Nephron (organoid): ENCODE measurements around the gene SYTL1.
"Not testable (repeated sequence)": the region's sequence is repeated elsewhere in the genome, so short reads cannot be mapped to it uniquely, and the experiment has no call there.

ENCODE experiments used
- H3K27ac Mint-ChIP-seq, 3 experiments: 2 replicates each; pipeline ENCODE4 v1.8.0; 2020; ENCODE audit warnings: mixed read lengths in 3 of 3, mild to moderate bottlenecking in 2 of 3, moderate library complexity in 1 of 3
- H3K27me3 Mint-ChIP-seq: 2 replicates; pipeline ENCODE4 v1.8.0; 2021; ENCODE audit warnings: low read depth, mild to moderate bottlenecking, moderate library complexity, mixed read lengths
- H3K36me3 Mint-ChIP-seq: 2 replicates; pipeline ENCODE4 v1.8.0; 2020; ENCODE audit warnings: low read depth, mixed read lengths
- H3K4me1 Mint-ChIP-seq: 2 replicates; pipeline ENCODE4 v1.8.0; 2020; ENCODE audit warnings: mixed read lengths
- H3K4me3 Mint-ChIP-seq, 3 experiments: 2 replicates each; pipeline ENCODE4 v1.8.0; 2020; ENCODE audit warnings: mild to moderate bottlenecking in 3 of 3, mixed read lengths in 3 of 3, moderate library complexity in 2 of 3
- H3K9me3 Mint-ChIP-seq: 2 replicates; pipeline ENCODE4 v1.8.0; 2020; ENCODE audit warnings: mixed read lengths
- CTCF ChIP-seq, 3 experiments: fragments of 200-600 bp; sonication (generic); IDR thresholded peaks; one replicate each; pipeline ENCODE4 v1.5.0; 2021; ENCODE audit warnings: antibody characterized with exemption in 3 of 3; ENCODE audit not compliant: unreplicated experiment in 3 of 3

SYTL1 gene

DNA sequence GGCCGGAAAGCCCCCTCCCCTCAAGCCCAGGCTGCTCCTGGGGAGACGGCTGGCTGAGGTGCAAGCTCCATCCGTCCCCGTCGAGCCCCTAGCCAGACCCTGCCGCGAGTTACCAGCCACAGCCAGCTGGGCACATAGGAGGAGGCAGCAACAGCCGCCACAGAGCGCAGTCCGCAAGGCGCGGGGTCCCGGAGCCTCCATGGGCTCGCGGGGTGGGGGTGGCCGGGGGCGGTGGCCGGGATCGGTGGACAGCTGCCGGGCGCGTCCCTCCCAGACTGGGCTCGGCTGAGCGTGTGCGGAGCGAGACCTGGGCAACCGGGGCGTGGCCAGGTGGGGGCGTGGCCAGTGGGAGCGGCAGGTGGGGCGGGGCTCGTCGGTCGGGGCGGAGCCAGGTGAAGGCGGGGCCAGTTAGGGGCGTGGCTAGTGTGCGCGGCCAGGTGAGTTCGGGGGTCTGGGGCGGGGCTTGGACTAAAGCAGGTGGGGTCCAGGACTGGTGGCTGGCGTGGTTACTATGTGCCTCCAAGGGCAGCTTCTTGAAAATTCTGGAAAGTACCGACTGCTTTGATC, 41.3 kb downstream of the SYTL1 start, which contains the start of gene CD164L2:
CD164L2 (minus strand) TSS at position 295 of the 567 bp plus-strand sequence; CDS start at position 201, 94 bp downstream.
- Mint-ChIP-seq H3K4me1 (peaks cover 16% of the 10 kb centered on the region), H3K27ac (peak within 1 kb of the TSS in 2 of 3 experiments; percentile 27 to 33), H3K9me3 (no peaks in the 10 kb centered on the region), H3K36me3 (no peaks in the 10 kb centered on the region), H3K4me3 (peak within 1 kb of the TSS in 1 of 3 experiments; percentile 7), H3K27me3 (peaks cover 35% of the 10 kb centered on the region)
- TF ChIP-seq CTCF (IDR thresholded peaks at IDR 0.05; ENCODE audit: unreplicated experiment in 3 of 3) = no peak

- H3K27ac Mint-ChIP-seq = no peak overlapping the region
- no peaks in the 10 kb centered on the region for H3K9me3 Mint-ChIP-seq
- peaks cover 39% of the 10 kb centered on the region for H3K27me3 Mint-ChIP-seq
- H3K36me3 Mint-ChIP-seq = no peaks in the 10 kb centered on the region
- TF ChIP-seq CTCF (IDR thresholded peaks at IDR 0.05; ENCODE audit: unreplicated experiment in 3 of 3) = no peak
- H3K4me1 Mint-ChIP-seq = peaks cover 19% of the 10 kb centered on the region
- no peak overlapping the region for H3K4me3 Mint-ChIP-seq
These were observed 41.8 kb downstream of the SYTL1 start for GRCh38 chr1:27383661-27384060.

DNA sequence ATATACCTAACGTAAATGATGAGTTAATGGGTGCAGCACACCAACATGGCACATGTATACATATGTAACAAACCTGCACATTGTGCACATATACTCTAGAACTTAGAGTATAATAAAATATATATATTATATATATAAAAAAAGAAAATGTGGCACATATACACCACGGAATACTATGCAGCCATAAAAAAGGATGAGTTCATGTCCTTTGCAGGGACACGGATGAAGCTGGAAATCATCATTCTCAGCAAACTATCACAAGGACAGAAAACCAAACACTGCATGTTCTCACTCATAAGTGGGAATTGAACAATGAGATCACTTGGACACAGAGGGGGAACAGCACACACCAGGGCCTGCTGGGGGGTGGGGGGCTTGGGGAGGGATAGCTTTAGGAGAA, 43.0 kb downstream of the SYTL1 start:
- H3K4me3 Mint-ChIP-seq, H3K27ac Mint-ChIP-seq, H3K36me3 Mint-ChIP-seq, H3K9me3 Mint-ChIP-seq: not testable (repeated sequence)
- H3K27me3 Mint-ChIP-seq = peaks cover 41% of the 10 kb centered on the region
- peaks cover 20% of the 10 kb centered on the region for H3K4me1 Mint-ChIP-seq

DNA sequence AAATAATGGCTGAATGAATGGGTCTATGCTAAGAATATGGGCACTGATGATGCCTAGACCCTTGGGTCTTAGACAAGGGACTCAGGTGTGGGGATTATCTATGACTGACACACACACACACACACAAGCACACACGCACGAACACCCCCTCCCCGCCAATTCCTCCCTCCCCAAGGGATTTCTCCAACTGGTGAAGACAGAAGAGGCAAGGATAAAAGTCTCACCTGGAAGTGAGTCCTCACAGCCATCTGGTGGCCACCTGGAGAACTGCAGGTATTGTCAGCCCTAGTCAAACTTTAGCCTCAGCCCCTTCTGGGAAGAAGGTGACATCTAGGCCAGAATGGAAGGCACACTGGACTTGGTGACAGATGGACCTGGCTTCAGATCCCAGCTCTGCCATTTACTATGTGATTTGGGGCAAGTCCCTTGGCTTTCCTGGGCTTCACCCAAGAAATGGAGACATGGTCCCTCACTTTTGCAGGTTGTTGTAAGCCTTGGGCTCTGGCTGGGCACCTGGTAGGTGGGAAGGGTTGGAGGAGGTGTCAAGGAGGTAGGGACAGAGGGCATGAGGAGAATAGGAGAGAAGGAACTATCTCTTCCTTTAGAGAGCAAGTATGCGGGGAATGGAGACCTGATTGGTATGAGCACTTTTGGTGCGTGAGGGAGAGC, 46.6 kb downstream of the SYTL1 start:
- peak; percentile 79 to 84 (median 80) for TF ChIP-seq CTCF (IDR thresholded peaks at IDR 0.05; ENCODE audit: unreplicated experiment in 3 of 3)
- peaks cover 18% of the 10 kb centered on the region for H3K4me1 Mint-ChIP-seq
- H3K27me3 Mint-ChIP-seq = peaks cover 29% of the 10 kb centered on the region
- peak overlapping the region in 2 of 3 experiments; percentile 33 to 45 for H3K27ac Mint-ChIP-seq
- no peaks in the 10 kb centered on the region for H3K36me3 Mint-ChIP-seq
- H3K9me3 Mint-ChIP-seq = no peaks in the 10 kb centered on the region
- H3K4me3 Mint-ChIP-seq = peak overlapping the region in 1 of 3 experiments; percentile 48

- Mint-ChIP-seq H3K4me3 (peak overlapping the region; percentile 82 to 83 (median 82)), H3K27ac (peak overlapping the region in 2 of 3 experiments; percentile 8 to 47), H3K4me1 (peaks cover 18% of the 10 kb centered on the region), H3K9me3 (no peaks in the 10 kb centered on the region), H3K27me3 (peaks cover 16% of the 10 kb centered on the region), H3K36me3 (no peaks in the 10 kb centered on the region)
- no peak for TF ChIP-seq CTCF (IDR thresholded peaks at IDR 0.05; ENCODE audit: unreplicated experiment in 3 of 3)
These were observed 49.8 kb downstream of the SYTL1 start for GRCh38 chr1:27391511-27392095.

GRCh38 chr1:27392096-27392777, 50.4 kb downstream of the SYTL1 start, which contains the start of gene GPR3:
Gene GPR3 (plus strand): TSS chr1:27392622. CDS start chr1:27393799, 1,177 bp downstream.
- peak within 1 kb of the TSS; percentile 82 to 83 (median 82) for H3K4me3 Mint-ChIP-seq
- H3K27ac Mint-ChIP-seq = peak within 1 kb of the TSS; percentile 8 to 70 (median 47)
- peaks cover 13% of the 10 kb centered on the region for H3K27me3 Mint-ChIP-seq
- peaks cover 23% of the 10 kb centered on the region for H3K4me1 Mint-ChIP-seq
- H3K36me3 Mint-ChIP-seq = no peaks in the 10 kb centered on the region
- H3K9me3 Mint-ChIP-seq = no peaks in the 10 kb centered on the region
- peak; percentile 31 to 61 (median 51) for TF ChIP-seq CTCF (IDR thresholded peaks at IDR 0.05; ENCODE audit: unreplicated experiment in 3 of 3)
